Lung (tissue), 12 donors: ENCODE measurements around the gene B4GALT5. TPM values are rescaled to one million over a fixed set of nuclear protein-coding genes. Genes with fewer than 3 reads are reported as not detected.

Source experiments
- ATAC-seq: fragments of 200-7000 bp; cut with Tn5 transposase; one replicate; pipeline ENCODE4 v1.9.1; 2020; ENCODE audit warnings: moderate number of reproducible peaks; ENCODE audit not compliant: insufficient read depth, low FRiP score
- DNase-seq, 3 donors: peaks; one replicate each; pipeline ENCODE4 v3.0.0-alpha.2; 2013 to 2017
- H3K27ac ChIP-seq, 2 donors: one replicate each; pipeline ENCODE4 v1.5.1; 2013; ENCODE audit warnings: mild to moderate bottlenecking in 2 of 2, moderate library complexity in 2 of 2, control low read depth in 1 of 2, inconsistent platforms in 1 of 2, low read depth in 1 of 2, low read length in 1 of 2
- H3K27me3 ChIP-seq, 3 donors: one replicate each; pipeline ENCODE4 v1.5.1; 2013; ENCODE audit warnings: low read length in 2 of 3; ENCODE audit not compliant: control insufficient read depth in 3 of 3, insufficient read depth in 3 of 3
- H3K36me3 ChIP-seq, 4 donors: one replicate each; pipeline ENCODE4 v1.5.1; 2013; ENCODE audit warnings: low read length in 4 of 4, mild to moderate bottlenecking in 1 of 4, moderate library complexity in 1 of 4; ENCODE audit not compliant: control insufficient read depth in 4 of 4, insufficient read depth in 4 of 4
- H3K4me1 ChIP-seq, 5 donors: one replicate each; pipeline ENCODE4 v1.5.1; 2013; ENCODE audit warnings: low read length in 5 of 5, mild to moderate bottlenecking in 2 of 5, moderate library complexity in 1 of 5; ENCODE audit not compliant: control insufficient read depth in 5 of 5, insufficient read depth in 5 of 5
- H3K4me3 ChIP-seq: one replicate; pipeline ENCODE4 v1.5.1; 2013; ENCODE audit warnings: mild to moderate bottlenecking, control low read depth, moderate library complexity
- H3K9ac ChIP-seq, 2 donors: one replicate each; pipeline ENCODE4 v1.5.1; 2013; ENCODE audit warnings: low read length in 2 of 2, control low read depth in 1 of 2; ENCODE audit not compliant: insufficient read depth in 1 of 2
- H3K9me3 ChIP-seq, 4 donors: one replicate each; pipeline ENCODE4 v1.5.1; 2013; ENCODE audit warnings: low read length in 3 of 4, mild to moderate bottlenecking in 1 of 4, moderate library complexity in 1 of 4; ENCODE audit not compliant: control insufficient read depth in 4 of 4, insufficient read depth in 3 of 4
- CTCF ChIP-seq: IDR thresholded peaks from 2 replicates; pipeline ENCODE4 v1.5.1; 2012; ENCODE audit warnings: mild to moderate bottlenecking; ENCODE audit errors: control extremely low read depth, extremely low read depth
- WGBS, 2 donors: extraction: QIAGEN DNeasy Blood & Tissue Kit; methylation state at CpG; one replicate each; pipeline ENCODE4 v1.1.7; 2013; 5-methylcytosine and 5-hydroxymethylcytosine counted together
- polyA plus RNA-seq, 2 donors: library from polyadenylated mRNA; stranded (reverse); fragments of 200-250 nt; gene quantifications; one replicate each; pipeline ENCODE4 v1.2.1, GENCODE V29; 2013
- total RNA-seq, 2 donors: library from RNA; depleted of rRNA in 1 of 2; stranded (reverse); fragments of >200 nt in 1 of 2; gene quantifications; one replicate each; pipeline ENCODE4 v1.2.1, GENCODE V29; 2014 to 2021
- donor health status: control.
- donor health status: control.
- donor health status: Bipolar disorder and iron deficiency.
- donor health status: healthy.
- donor health status: DM: yes; HTN: yes; CAD: no.

Gene B4GALT5
- total and polyA plus RNA-seq, 4 donors = 13.9 to 56.7 (median 41.9) TPM

- ATAC-seq (no peak), DNase-seq (no peak)
- WGBS, 2 donors = 78 to 89% methylated on average over 11 of the region's 11 CpGs
- no peaks in the 10 kb centered on the region for H3K9me3 ChIP-seq
- H3K36me3 ChIP-seq = no peaks in the 10 kb centered on the region
- H3K27me3 ChIP-seq = peaks cover 0 to 2% (median 0%) of the 10 kb centered on the region in 3 donors
- no peak overlapping the region for H3K4me3 ChIP-seq
- no peaks in the 10 kb centered on the region for H3K4me1 ChIP-seq
- no peak for TF ChIP-seq CTCF
- no peak overlapping the region for H3K27ac ChIP-seq
- H3K9ac ChIP-seq = no peak overlapping the region
Observed at GRCh38 chr20:49603209-49603627, 110.5 kb downstream of the B4GALT5 start.

- TF ChIP-seq CTCF = no peak
- Histone ChIP-seq H3K36me3 (no peaks in the 10 kb centered on the region), H3K4me1 (no peaks in the 10 kb centered on the region), H3K4me3 (no peak overlapping the region), H3K27ac (no peak overlapping the region), H3K9ac (no peak overlapping the region), H3K9me3 (no peaks in the 10 kb centered on the region), H3K27me3 (no peaks in the 10 kb centered on the region)
- WGBS, 2 donors = 77% methylated on average over 9 of the region's 9 CpGs
- no peak for DNase-seq
- ATAC-seq = no peak
Observed at GRCh38 chr20:49602345-49603208, 111.1 kb downstream of the B4GALT5 start.

DNA sequence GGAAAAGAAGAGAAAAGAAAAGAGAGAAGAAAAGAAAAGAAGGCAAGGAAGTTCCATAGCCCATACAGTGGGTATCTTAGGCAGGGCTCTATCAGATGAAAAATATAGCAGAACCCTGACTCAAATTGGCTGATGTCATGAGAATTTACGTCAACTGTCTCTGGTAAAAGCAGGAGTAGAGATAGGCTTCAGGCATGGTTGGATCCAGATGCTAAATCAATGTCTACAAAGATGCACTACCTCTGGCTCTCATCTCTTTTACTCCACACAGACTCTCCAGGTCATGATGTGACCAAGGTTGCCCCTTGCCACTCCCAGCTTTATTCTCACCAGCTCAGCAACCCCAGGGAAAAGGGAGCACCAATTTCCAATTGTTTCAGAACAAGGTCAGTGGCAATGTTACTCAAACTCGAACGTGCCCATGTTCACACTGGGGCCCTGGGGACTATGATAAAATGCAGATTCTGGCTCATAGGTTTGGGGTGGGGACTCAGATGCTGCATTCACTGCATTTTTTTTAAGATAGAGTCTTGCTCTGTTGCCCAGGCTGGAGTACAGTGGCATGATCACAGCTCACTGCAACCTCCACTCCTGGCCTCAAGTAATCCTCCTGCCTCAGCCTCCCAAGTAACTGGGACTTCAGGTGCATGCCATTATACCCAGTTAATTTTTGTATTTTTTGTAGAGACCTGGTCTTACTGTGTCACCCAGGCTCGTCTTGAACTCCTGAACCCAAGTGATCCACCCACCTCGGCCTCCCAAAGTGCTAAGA lies 112.3 kb downstream of the B4GALT5 start:
- H3K27me3 ChIP-seq = no peaks in the 10 kb centered on the region
- no peak overlapping the region for H3K4me3 ChIP-seq
- no peak for DNase-seq
- H3K9me3 ChIP-seq = no peaks in the 10 kb centered on the region
- 92 to 95% methylated on average over 5 of the region's 5 CpGs for WGBS, 2 donors
- H3K9ac ChIP-seq = no peak overlapping the region
- no peak for TF ChIP-seq CTCF
- ATAC-seq = no peak
- no peaks in the 10 kb centered on the region for H3K36me3 ChIP-seq
- no peak overlapping the region for H3K27ac ChIP-seq
- no peaks in the 10 kb centered on the region for H3K4me1 ChIP-seq
